Breast epithelium (tissue), 3 donors: Measurements from ENCODE around the gene BNIP3.

Experiments used
- CTCF ChIP-seq, 3 donors: fragments of 450-650 bp; IDR thresholded peaks; one replicate each; pipeline ENCODE4 v1.5.1; 2016 to 2017; ENCODE audit warnings: antibody characterized with exemption in 3 of 3, mild to moderate bottlenecking in 3 of 3, moderate library complexity in 3 of 3
- POLR2A ChIP-seq: fragments of 450-650 bp; IDR thresholded peaks from one replicate; pipeline ENCODE4 v1.6.1; 2016; ENCODE audit warnings: antibody characterized with exemption, mild to moderate bottlenecking, moderate library complexity
- POLR2AphosphoS5 ChIP-seq, 3 donors: sonication (generic); formaldehyde crosslinking; IDR thresholded peaks; one replicate each; pipeline ENCODE4 v1.6.1; 2017; ENCODE audit warnings: antibody characterized with exemption in 3 of 3

GRCh38 chr10:131944976-131945695, 36.6 kb downstream of the BNIP3 start:
- TF ChIP-seq CTCF (IDR thresholded peaks at IDR 0.05) (no peak), POLR2A (no peak), POLR2AphosphoS5 (IDR thresholded peaks at IDR 0.05) (no peak)
